Neuronal stem cell (in vitro differentiated cells): ENCODE measurements around the gene ZFAND5. TPM values are rescaled to one million over a fixed set of nuclear protein-coding genes. Genes with fewer than 3 reads are reported as not detected.
A peak's percentile ranks its signal among the peaks of the same experiment; 100 is the strongest.

Experiments used
- DNase-seq: peaks from one replicate; pipeline ENCODE4 v3.0.0-alpha.2; 2013; ENCODE audit warnings: low spot score
- H2AFZ ChIP-seq: one replicate; pipeline ENCODE4 v1.6.1; 2013; ENCODE audit warnings: mild to moderate bottlenecking, low read length, inconsistent platforms
- H2AK5ac ChIP-seq: 2 replicates; pipeline ENCODE4 v1.6.1; 2013; ENCODE audit warnings: low read depth, mild to moderate bottlenecking, inconsistent platforms, low read length, moderate library complexity, mixed read lengths
- H2BK120ac ChIP-seq: 2 replicates; pipeline ENCODE4 v1.6.1; 2013; ENCODE audit warnings: low read depth, mild to moderate bottlenecking, inconsistent platforms, low read length, moderate library complexity, mixed read lengths
- H2BK12ac ChIP-seq: one replicate; pipeline ENCODE4 v1.6.1; 2013; ENCODE audit warnings: low read length, inconsistent platforms
- H2BK15ac ChIP-seq: 2 replicates; pipeline ENCODE4 v1.6.1; 2013; ENCODE audit warnings: mild to moderate bottlenecking, low read length, inconsistent platforms, mixed read lengths
- H2BK5ac ChIP-seq: one replicate; pipeline ENCODE4 v1.6.1; 2013; ENCODE audit warnings: inconsistent platforms, mild to moderate bottlenecking, low read length, moderate library complexity
- H3K14ac ChIP-seq: one replicate; pipeline ENCODE4 v1.6.1; 2013; ENCODE audit warnings: low read length, inconsistent platforms
- H3K18ac ChIP-seq: 2 replicates; pipeline ENCODE4 v1.6.1; 2013; ENCODE audit warnings: low read length, inconsistent platforms
- H3K23ac ChIP-seq: 2 replicates; pipeline ENCODE4 v1.6.1; 2013; ENCODE audit warnings: low read depth, mild to moderate bottlenecking, mixed read lengths, low read length, inconsistent platforms; ENCODE audit not compliant: poor library complexity
- H3K27ac ChIP-seq: replicated peaks from 3 replicates; pipeline ENCODE4 v1.5.1; 2013; ENCODE audit warnings: low read length, inconsistent platforms
- H3K27me3 ChIP-seq, 3 experiments: 2 replicates each; pipeline ENCODE4 v1.6.1; 2013; ENCODE audit warnings: low read length in 3 of 3, mild to moderate bottlenecking in 2 of 3, inconsistent platforms in 1 of 3, low read depth in 1 of 3, mixed read lengths in 1 of 3, moderate library complexity in 1 of 3; ENCODE audit not compliant: control insufficient read depth in 3 of 3, insufficient read depth in 3 of 3
- H3K36me3 ChIP-seq, 2 donors: replicated peaks in 1 of 2; 2 replicates each; pipeline ENCODE4 v1.6.1; 2013; ENCODE audit warnings: low read length in 2 of 2; ENCODE audit not compliant: control insufficient read depth in 2 of 2, insufficient read depth in 2 of 2
- H3K4ac ChIP-seq: 2 replicates; pipeline ENCODE4 v1.6.1; 2013; ENCODE audit warnings: inconsistent platforms, mild to moderate bottlenecking, low read length, moderate library complexity
- H3K4me1 ChIP-seq, 2 donors: 1 replicate in 1 of 2; 2 replicates in 1 of 2; pipeline ENCODE4 v1.6.1; 2013; ENCODE audit warnings: low read length in 2 of 2, low read depth in 1 of 2; ENCODE audit not compliant: control insufficient read depth in 2 of 2, insufficient read depth in 1 of 2
- H3K4me2 ChIP-seq: one replicate; pipeline ENCODE4 v1.6.1; 2013; ENCODE audit warnings: mild to moderate bottlenecking, low read length, inconsistent platforms; ENCODE audit not compliant: insufficient read depth, poor library complexity, severe bottlenecking
- H3K4me3 ChIP-seq, 2 donors: 2 replicates each; pipeline ENCODE4 v1.5.1; 2013; ENCODE audit warnings: low read length in 2 of 2, mild to moderate bottlenecking in 2 of 2, inconsistent platforms in 1 of 2, moderate library complexity in 1 of 2
- H3K79me1 ChIP-seq: one replicate; pipeline ENCODE4 v1.6.1; 2013; ENCODE audit warnings: low read depth, mild to moderate bottlenecking, inconsistent platforms, low read length, moderate library complexity
- H3K9ac ChIP-seq: one replicate; pipeline ENCODE4 v1.6.1; 2013; ENCODE audit warnings: mild to moderate bottlenecking, low read depth, low read length, inconsistent platforms; ENCODE audit not compliant: poor library complexity
- H3K9me3 ChIP-seq, 2 donors: replicated peaks in 1 of 2; 2 replicates each; pipeline versions ENCODE3 to v1.6.1; 2013; ENCODE audit warnings: low read length in 2 of 2, mild to moderate bottlenecking in 2 of 2, inconsistent platforms in 1 of 2, low read depth in 1 of 2, mixed read lengths in 1 of 2, moderate library complexity in 1 of 2; ENCODE audit not compliant: control insufficient read depth in 2 of 2, insufficient read depth in 1 of 2
- H4K8ac ChIP-seq: one replicate; pipeline ENCODE4 v1.6.1; 2013; ENCODE audit warnings: low read depth, mild to moderate bottlenecking, inconsistent platforms, low read length, moderate library complexity
- H4K91ac ChIP-seq: one replicate; pipeline ENCODE4 v1.6.1; 2013; ENCODE audit warnings: low read length, low read depth, mild to moderate bottlenecking, inconsistent platforms; ENCODE audit not compliant: poor library complexity
- WGBS, 2 donors: extraction: QIAGEN DNeasy Blood & Tissue Kit; methylation state at CpG; one replicate each; pipeline ENCODE4 v1.1.7; 2013; ENCODE audit warnings: missing lambda C conversion rate in 2 of 2, mixed read lengths in 1 of 2; ENCODE audit not compliant: insufficient read length in 2 of 2, insufficient replicate concordance in 1 of 2; ENCODE audit errors: extremely low coverage in 2 of 2; 5-methylcytosine and 5-hydroxymethylcytosine counted together
- polyA plus RNA-seq, 2 experiments: library from polyadenylated mRNA; stranded (reverse); fragments of 200-250 nt; gene quantifications; one replicate each; pipeline ENCODE4 v1.2.3, GENCODE V29; 2013

The ZFAND5 gene
- polyA plus RNA-seq (2013, experiment 1 of 2): 126 TPM
- 127 TPM for polyA plus RNA-seq (2013, experiment 2 of 2)

GRCh38 chr9:72364679-72365524, at the start of gene ZFAND5:
Gene ZFAND5 (minus strand): TSS chr9:72365208. CDS start chr9:72360778, 4,430 bp downstream.
- WGBS, 2 donors: no CpG with 5 or more reads among the region's 110 CpGs
- Histone ChIP-seq H4K91ac (no peak within 1 kb of the TSS), H4K8ac (peak within 1 kb of the TSS; percentile 29), H2BK120ac (peak within 1 kb of the TSS; percentile 35), H3K4ac (peak within 1 kb of the TSS; percentile 78), H2BK12ac (peak within 1 kb of the TSS; percentile 86), H2AFZ (peak within 1 kb of the TSS; percentile 87), H2BK15ac (peak within 1 kb of the TSS; percentile 92), H3K14ac (peak within 1 kb of the TSS; percentile 17), H3K9ac (peak within 1 kb of the TSS; percentile 98), H3K4me2 (peak within 1 kb of the TSS; percentile 97), H3K27ac (peak within 1 kb of the TSS; percentile 96), H3K36me3 (peaks cover 3 to 39% of the 10 kb centered on the region in 2 donors), H3K23ac (peak within 1 kb of the TSS; percentile 99), H2AK5ac (peak within 1 kb of the TSS; percentile 95), H3K79me1 (peaks cover 2% of the 10 kb centered on the region), H3K27me3 (no peaks in the 10 kb centered on the region), H3K18ac (peak within 1 kb of the TSS; percentile 99), H3K4me3 (peak within 1 kb of the TSS; percentile 95 to 100), H2BK5ac (peak within 1 kb of the TSS; percentile 97), H3K9me3 (no peaks in the 10 kb centered on the region), H3K4me1 (peaks cover 0 to 11% of the 10 kb centered on the region in 2 donors)
- DNase-seq: peak; percentile 95

GRCh38 chr9:72412483-72413040, 47.6 kb upstream of the ZFAND5 start:
- Histone ChIP-seq H2AFZ (no peak overlapping the region), H3K4me1 (peaks cover 0 to under 1% of the 10 kb centered on the region in 2 donors), H3K18ac (no peak overlapping the region), H3K4ac (no peak overlapping the region), H3K9me3 (no peaks in the 10 kb centered on the region), H2BK120ac (no peak overlapping the region), H2BK15ac (no peak overlapping the region), H2BK5ac (no peak overlapping the region), H3K79me1 (no peaks in the 10 kb centered on the region), H4K91ac (no peak overlapping the region), H3K27ac (no peak overlapping the region), H3K36me3 (no peaks in the 10 kb centered on the region), H3K14ac (no peak overlapping the region), H2AK5ac (no peak overlapping the region), H3K9ac (no peak overlapping the region), H3K27me3 (no peaks in the 10 kb centered on the region), H3K4me2 (no peak overlapping the region), H3K23ac (no peak overlapping the region), H2BK12ac (no peak overlapping the region), H3K4me3 (no peak overlapping the region), H4K8ac (no peak overlapping the region)
- DNase-seq: no peak
- whole genome bisulfite sequencing, 2 donors: no CpG with 5 or more reads among the region's 2 CpGs

- no peaks in the 10 kb centered on the region for H3K79me1 ChIP-seq
- no peak for DNase-seq
Measured at GRCh38 chr9:72410214-72410613, 45.2 kb upstream of the ZFAND5 start.

GRCh38 chr9:72407114-72407513, 42.1 kb upstream of the ZFAND5 start:
- no peaks in the 10 kb centered on the region for H3K36me3 ChIP-seq
- no peak overlapping the region for H4K91ac ChIP-seq
- peak overlapping the region; percentile 35 for H2AFZ ChIP-seq
- no peaks in the 10 kb centered on the region for H3K79me1 ChIP-seq
- H3K9ac ChIP-seq: no peak overlapping the region
- H3K4me1 ChIP-seq: peaks cover 0 to 3% of the 10 kb centered on the region in 2 donors
- no peak overlapping the region for H2AK5ac ChIP-seq
- no peak overlapping the region for H3K23ac ChIP-seq
- no peak overlapping the region for H3K14ac ChIP-seq
- no peaks in the 10 kb centered on the region for H3K9me3 ChIP-seq
- H3K27ac ChIP-seq: no peak overlapping the region
- H3K27me3 ChIP-seq: no peaks in the 10 kb centered on the region
- H3K4me2 ChIP-seq: no peak overlapping the region
- no peak overlapping the region for H3K4me3 ChIP-seq
- no peak overlapping the region for H3K18ac ChIP-seq
- H3K4ac ChIP-seq: no peak overlapping the region
- no peak overlapping the region for H2BK15ac ChIP-seq
- H2BK12ac ChIP-seq: no peak overlapping the region
- no peak for DNase-seq
- no peak overlapping the region for H4K8ac ChIP-seq
- no peak overlapping the region for H2BK5ac ChIP-seq
- no peak overlapping the region for H2BK120ac ChIP-seq
- no CpG with 5 or more reads among the region's 2 CpGs for WGBS, 2 donors

More at GRCh38 chr9:72410214-72410613, 45.2 kb upstream of the ZFAND5 start:
- no peaks in the 10 kb centered on the region for H3K36me3 ChIP-seq
- WGBS, 2 donors: no CpG with 5 or more reads among the region's 1 CpG
- H3K4me3 ChIP-seq: no peak overlapping the region
- H2BK5ac ChIP-seq: no peak overlapping the region
- H3K14ac ChIP-seq: no peak overlapping the region
- no peak overlapping the region for H3K4me2 ChIP-seq
- H2AK5ac ChIP-seq: no peak overlapping the region
- no peak overlapping the region for H2BK15ac ChIP-seq
- no peak overlapping the region for H3K9ac ChIP-seq
- no peak overlapping the region for H3K4ac ChIP-seq
- H3K27me3 ChIP-seq: no peaks in the 10 kb centered on the region
- peaks cover 0 to 3% of the 10 kb centered on the region in 2 donors for H3K4me1 ChIP-seq
- no peak overlapping the region for H3K18ac ChIP-seq
- no peak overlapping the region for H2BK120ac ChIP-seq
- no peak overlapping the region for H2BK12ac ChIP-seq
- no peak overlapping the region for H4K91ac ChIP-seq
- H3K27ac ChIP-seq: no peak overlapping the region
- no peak overlapping the region for H3K23ac ChIP-seq
- H2AFZ ChIP-seq: no peak overlapping the region
- H4K8ac ChIP-seq: no peak overlapping the region
- no peaks in the 10 kb centered on the region for H3K9me3 ChIP-seq
